T47D (cell line): ENCODE measurements around the gene PAPPA.

ENCODE experiments used
- DNase-seq, 2 experiments: peaks; one replicate each; pipeline versions ENCODE4 v3.0.0 to v3.0.0-alpha.2; 2011 to 2012; ENCODE audit warnings: low read depth in 1 of 2, low spot score in 1 of 2
- JUND ChIP-seq: IDR thresholded peaks from 2 replicates; pipeline ENCODE4 v1.6.1; 2012; ENCODE audit warnings: low read depth
- in situ Hi-C: cut with HindIII; loops from 2 replicates; pipeline ENCODE4 v1.10.0; 2016; ENCODE audit warnings: low sequenced_read_pairs, low pct_unique_long_range_greater_than_20kb

The PAPPA gene

DNA sequence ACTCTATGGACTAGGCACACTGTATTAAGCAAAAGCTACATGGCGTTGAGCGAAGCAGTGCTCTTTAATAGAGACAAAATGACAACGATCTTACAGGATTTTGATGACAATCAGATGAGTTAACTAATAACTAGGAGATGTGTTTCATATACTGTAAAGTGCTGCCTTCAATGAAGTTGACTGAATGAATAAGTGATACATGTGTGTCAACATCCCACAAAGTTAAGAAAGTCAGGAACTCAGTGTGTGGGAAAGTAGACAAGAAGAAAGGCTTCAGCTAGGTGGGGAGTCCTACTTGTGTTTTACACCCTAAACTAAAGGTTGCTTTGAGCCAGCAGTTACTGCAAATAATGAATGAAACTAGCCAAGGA lies 79.6 kb downstream of the PAPPA start:
- no peak for TF ChIP-seq JUND
- in situ Hi-C loops = no loop called here
- DNase-seq = no peak

DNA sequence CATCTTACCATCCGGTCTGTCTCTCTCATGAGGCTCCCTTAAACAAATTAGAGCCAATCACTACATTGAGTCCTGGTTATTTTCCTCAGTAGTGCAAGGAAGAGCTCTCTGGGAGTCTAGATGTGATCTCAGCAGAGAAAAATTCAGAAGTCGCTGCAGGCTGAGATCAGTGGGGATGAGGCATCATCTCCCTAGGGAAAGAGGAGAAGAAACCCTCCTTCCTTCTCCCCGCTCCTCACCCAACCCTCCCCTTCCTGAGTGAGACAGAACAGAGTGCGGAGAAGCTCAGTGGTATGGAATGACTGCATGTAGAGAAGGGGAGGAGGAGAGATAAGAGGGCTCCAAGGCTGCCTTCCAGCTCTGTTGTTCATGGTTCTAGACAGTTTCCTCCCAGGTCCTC lies 80.5 kb downstream of the PAPPA start:
- in situ Hi-C loops = no loop called here
- no peak for DNase-seq
- TF ChIP-seq JUND = no peak

DNA sequence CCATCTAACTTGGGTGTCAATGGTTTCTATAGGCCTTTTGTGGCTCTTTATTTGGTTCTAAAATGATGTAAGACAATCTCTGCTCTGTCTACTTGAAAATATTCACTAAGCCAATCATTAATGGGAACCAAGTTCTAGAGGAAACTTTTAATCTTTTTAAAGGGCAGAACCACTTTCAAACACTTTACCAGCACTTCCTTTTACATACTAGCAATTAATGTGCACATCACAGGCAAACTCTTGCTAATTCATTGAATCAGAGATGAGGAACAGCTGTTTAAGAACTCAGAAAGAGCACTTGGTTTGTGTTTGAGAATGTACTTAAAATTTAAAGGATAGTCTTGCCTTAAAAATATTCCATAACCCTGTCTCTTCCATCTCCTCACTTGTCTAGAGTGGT lies 83.4 kb downstream of the PAPPA start:
- in situ Hi-C loops = no loop called here
- no peak for TF ChIP-seq JUND
- DNase-seq = no peak

DNA sequence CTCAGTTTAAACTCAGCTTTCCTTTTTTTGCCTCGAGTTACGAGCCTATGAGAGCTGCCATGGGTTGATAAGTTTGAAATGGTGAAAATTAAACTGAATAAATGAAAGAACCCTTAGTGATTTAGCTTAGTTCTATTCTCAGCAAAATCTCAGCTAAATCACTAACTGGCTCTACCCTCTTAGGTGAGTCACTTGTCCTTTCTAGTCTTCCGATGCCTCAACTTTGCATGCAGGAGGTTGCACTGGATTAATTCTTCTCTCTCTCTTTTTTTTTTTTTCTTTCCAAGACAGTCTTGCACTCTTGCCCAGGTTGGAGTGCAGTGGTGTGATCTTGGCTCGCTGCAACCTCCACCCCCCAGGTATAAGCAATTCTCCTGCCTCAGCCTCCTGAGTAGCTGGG lies 83.9 kb downstream of the PAPPA start:
- in situ Hi-C loops = no loop called here
- TF ChIP-seq JUND = no peak
- no peak for DNase-seq

DNA sequence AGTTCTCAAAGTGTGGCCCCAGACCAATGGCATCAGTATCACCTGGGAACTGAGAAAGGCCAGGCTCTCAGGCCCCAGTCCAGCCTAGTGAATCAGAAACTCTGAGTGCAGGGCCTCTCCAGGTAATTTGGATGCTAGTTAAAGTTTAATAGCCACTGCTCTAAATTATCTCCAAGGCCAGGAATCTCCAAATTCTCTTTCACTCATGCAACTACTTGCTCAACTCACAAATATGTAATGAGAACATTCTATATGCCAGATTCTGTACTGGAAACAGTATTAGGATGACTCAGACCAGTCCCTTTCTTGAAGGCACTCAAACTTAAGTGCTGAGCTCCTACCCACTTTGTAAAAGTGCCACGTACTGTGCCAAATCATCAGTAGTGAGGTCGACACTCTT lies 84.6 kb downstream of the PAPPA start:
- in situ Hi-C loops = no loop called here
- no peak for DNase-seq
- TF ChIP-seq JUND = no peak

DNA sequence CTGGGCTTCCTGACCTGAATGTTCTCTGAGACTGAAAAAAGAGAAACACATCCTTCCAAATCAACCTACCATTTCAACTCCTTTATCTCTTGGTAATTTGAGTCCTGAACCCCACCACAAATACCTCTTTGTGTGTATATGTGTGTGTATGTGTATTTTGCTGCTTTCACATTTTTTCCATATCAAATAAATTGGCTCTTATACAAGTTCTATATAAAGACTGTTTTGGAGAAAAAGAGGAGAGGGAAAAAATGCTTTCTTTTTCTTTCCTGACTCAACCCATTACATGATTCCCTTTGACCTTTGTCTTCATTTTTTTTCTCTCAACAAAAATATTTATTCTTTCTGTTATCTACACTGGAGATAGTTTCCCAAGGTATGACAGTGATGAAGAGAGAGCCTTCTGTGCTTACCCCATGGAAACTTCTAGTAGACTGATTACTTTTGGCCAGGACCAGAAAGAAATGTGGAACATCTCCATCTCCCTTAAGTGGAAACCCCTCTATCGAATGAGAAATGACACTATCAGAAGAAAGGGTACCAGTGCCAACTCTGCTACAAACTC lies 85.3 kb downstream of the PAPPA start:
- no peak for DNase-seq

DNA sequence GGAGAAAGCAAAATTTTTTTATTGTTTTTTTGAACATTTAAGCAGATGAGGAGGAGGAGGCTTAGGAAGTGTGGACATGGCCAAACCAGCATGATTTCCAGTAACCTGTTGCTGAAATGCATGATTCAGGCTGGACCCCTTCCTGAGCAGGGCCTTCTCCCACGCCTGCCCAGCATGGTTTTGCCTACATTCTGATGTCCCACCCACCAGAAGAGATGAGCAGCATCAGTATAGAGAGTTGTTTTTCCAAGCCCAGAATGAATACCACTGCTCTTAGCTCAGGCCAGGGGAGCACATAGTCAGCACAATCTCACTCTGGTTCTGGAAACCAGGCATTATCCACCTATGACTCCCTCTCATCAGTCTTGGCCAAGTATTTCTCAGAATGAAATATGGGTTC lies 90.1 kb downstream of the PAPPA start:
- in situ Hi-C loops = no loop called here
- no peak for DNase-seq
- TF ChIP-seq JUND = no peak

More for the DNA sequence above, 85.3 kb downstream of the PAPPA start:
- no peak for TF ChIP-seq JUND
- in situ Hi-C loops = no loop called here

DNA sequence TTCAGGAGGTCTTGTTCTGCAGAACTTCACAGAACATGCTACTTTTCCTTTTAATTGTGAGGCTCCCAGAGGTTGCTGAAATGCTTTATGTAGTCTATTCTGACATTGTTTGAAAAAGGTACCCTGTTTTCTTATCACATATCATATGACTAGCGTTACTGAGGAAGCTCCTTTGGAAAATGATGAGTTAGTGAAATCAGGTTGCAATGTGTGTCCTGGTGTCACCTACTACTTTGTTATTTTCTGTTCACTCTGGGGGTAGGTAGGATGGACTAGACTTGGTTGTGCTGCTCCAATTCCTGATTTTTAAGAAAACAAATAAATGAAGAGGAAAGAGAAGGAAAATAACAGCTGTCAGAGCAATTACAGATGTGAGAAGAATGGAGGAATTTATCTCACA lies 93.7 kb downstream of the PAPPA start:
- in situ Hi-C loops = no loop called here
- DNase-seq = no peak
- TF ChIP-seq JUND = no peak

DNA sequence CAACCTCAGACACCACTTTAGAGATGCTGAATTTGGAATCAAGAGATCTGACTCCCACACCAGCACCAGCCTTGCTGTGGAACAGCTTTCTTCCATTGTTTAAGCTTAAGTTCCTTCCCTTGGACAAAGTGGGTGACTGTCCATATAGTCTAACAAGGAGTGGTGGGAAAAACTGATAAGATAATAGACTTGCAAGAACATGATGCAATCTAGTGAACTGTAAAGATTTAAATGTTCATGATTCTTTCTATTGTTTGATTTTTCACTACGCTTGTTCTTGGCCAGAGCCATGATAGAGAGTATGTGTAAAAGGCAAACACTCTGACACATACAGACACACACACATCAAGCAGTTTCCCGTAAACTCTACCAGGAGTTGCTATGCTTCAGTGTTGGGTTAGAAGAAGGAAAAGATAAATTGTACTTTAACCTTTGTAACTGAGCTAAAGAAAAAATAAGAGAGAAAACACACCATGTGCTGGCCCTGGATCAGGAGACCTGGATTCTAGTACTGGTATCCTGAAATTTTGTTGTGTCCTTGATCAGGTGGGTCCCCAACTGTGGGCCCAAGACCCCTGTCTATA lies 94.3 kb downstream of the PAPPA start:
- no peak for DNase-seq
- in situ Hi-C loops = no loop called here
- no peak for TF ChIP-seq JUND

DNA sequence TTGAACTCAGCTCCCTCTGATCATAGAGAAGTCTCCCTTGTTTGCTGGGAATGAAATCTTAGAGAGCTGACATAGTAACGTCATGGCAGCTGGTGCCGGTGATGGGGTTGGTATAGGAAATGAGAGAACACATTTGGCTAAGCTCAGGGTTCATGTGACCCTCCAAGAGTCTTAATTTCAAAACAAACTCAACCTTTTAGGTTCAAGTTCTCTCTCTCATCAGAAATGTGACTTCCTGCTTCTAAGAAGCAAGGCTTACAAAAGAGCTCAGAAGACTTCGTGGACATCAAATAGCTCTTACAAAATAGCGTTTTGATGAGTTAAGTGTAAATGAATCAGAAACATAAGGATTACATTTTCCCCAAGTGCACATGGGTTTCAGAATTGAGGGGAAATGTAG lies 97.3 kb downstream of the PAPPA start:
- in situ Hi-C loops = no loop called here

DNA sequence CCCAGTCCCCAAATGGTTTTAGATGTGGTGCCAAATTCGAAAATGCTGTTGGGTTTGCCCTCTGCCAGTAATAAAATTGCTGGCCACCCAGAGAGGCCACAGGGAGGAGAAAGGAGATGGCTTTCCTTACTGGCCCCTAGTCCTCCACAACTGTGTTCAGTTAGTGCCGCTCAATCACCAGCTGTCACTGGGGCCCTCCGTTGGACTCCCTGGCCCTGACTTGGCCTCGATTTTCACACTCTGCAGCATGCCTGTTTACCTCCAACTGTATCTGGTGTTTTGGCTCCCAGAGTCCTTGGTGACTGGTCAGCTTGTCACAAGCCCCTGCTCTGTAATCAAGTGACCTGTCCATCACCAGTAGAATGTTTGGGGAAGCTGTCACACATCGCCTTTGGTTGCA lies 97.8 kb downstream of the PAPPA start:
- in situ Hi-C loops = no loop called here
- no peak for TF ChIP-seq JUND

More for the DNA sequence above, 97.3 kb downstream of the PAPPA start:
- DNase-seq = no peak
- TF ChIP-seq JUND = no peak

DNA sequence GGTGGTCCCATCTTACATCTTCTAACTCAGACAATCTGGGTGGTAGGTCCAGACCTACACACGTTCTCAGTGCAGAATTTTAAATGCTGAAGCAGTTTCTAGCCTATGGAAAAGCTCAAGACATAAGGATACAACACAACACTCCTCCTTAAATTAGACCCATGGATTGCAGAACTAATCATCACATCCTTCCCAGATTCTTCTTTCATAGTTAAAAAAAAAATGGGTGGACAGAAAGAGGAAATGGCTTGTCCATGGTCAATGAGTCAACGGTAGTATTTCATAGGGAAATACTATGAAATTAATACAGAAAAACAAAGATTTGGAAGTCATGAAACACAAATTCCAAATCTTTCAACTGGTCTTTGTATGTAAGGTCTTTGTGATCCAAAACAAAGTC lies 106.9 kb downstream of the PAPPA start:
- no peak for TF ChIP-seq JUND
- in situ Hi-C loops = no loop called here
- DNase-seq = no peak

More for the DNA sequence above, 97.8 kb downstream of the PAPPA start:
- no peak for DNase-seq

DNA sequence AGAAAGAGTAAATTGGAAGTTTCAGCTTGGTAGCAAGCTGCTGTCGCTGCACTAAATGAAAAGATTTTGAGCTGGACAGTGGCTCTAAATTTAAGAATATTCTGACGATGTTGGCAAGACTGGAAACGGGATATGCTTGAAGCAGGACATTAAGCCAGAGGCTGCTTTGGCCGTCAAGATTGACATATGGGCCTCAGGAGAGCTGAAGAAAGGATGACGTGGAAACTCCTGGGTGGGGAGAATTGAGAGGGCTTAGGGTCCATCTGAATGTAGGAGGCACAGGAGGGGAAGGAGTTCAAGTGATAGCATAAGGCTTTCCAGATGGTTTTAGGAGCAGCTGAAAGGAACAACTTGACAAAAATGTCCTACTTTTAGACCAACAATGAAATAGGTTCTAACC lies 108.9 kb downstream of the PAPPA start:
- in situ Hi-C loops = no loop called here
- DNase-seq = no peak

DNA sequence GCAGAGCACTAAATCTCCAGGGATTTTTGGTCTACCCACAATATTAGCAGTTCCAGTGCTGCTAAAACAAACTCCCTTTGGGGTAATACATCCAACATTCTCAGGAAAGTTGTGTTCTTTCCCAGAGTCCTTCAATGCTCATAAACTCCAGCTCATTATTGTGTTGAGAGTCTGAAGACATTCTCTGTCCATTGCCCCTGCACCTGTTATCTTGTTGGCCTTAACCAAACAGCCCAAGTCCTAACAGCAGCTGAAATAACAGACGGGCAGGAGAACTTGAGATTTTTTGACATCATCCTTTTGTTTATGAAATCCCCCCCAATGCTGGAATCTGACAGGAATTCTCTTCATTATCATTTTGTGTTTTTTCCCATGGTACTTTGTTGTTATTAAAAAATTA lies 110.8 kb downstream of the PAPPA start:
- in situ Hi-C loops = no loop called here
- TF ChIP-seq JUND = no peak
- no peak for DNase-seq

More for the DNA sequence above, 108.9 kb downstream of the PAPPA start:
- no peak for TF ChIP-seq JUND
